Right lung (tissue), 5 donors: Measurements from ENCODE around the gene DNAJB6. TPM values are rescaled to one million over a fixed set of nuclear protein-coding genes. Genes with fewer than 3 reads are reported as not detected.
"Not testable (repeated sequence)": the region's sequence is repeated elsewhere in the genome, so short reads cannot be mapped to it uniquely, and the experiment has no call there.

Source experiments
- DNase-seq, 2 donors: peaks; one replicate each; pipeline ENCODE4 v3.0.0-alpha.2; 2013
- polyA plus RNA-seq, 5 donors: library from polyadenylated mRNA; unstranded; fragments of 120-200 nt; gene quantifications; one replicate each; pipeline versions ENCODE4 v1.2.1 to v1.2.3, GENCODE V29; 2013; ENCODE audit warnings: inconsistent platforms in 1 of 5, low replicate concordance in 1 of 5; ENCODE audit not compliant: insufficient read length in 5 of 5, insufficient read depth in 1 of 5

The DNAJB6 gene
- polyA plus RNA-seq, 5 donors = 128 to 154 (median 140) TPM

- no peak for DNase-seq
Measured at GRCh38 chr7:157439761-157440160, 103.0 kb downstream of the DNAJB6 start.

GRCh38 chr7:157440346-157441022 lies 103.7 kb downstream of the DNAJB6 start:
- DNase-seq = no peak

- no peak for DNase-seq
Measured at GRCh38 chr7:157441023-157441399, 104.2 kb downstream of the DNAJB6 start.

GRCh38 chr7:157442456-157442855 lies 105.7 kb downstream of the DNAJB6 start:
- DNase-seq = no peak

GRCh38 chr7:157442993-157443831 lies 106.4 kb downstream of the DNAJB6 start:
- no peak for DNase-seq

- no peak for DNase-seq
Measured at GRCh38 chr7:157444011-157444842, 107.4 kb downstream of the DNAJB6 start.

GRCh38 chr7:157444843-157445135 lies 108.0 kb downstream of the DNAJB6 start:
- no peak for DNase-seq

- DNase-seq = no peak
Measured at GRCh38 chr7:157445246-157445955, 108.6 kb downstream of the DNAJB6 start.

GRCh38 chr7:157445956-157446295 lies 109.1 kb downstream of the DNAJB6 start:
- no peak for DNase-seq

- no peak for DNase-seq
Measured at GRCh38 chr7:157446322-157446721, 109.5 kb downstream of the DNAJB6 start.

GRCh38 chr7:157454003-157454402 lies 117.2 kb downstream of the DNAJB6 start:
- DNase-seq = not testable (repeated sequence)

GRCh38 chr7:157457355-157458253 lies 120.8 kb downstream of the DNAJB6 start:
- DNase-seq = no peak

GRCh38 chr7:157458254-157458633 lies 121.4 kb downstream of the DNAJB6 start:
- DNase-seq = no peak

GRCh38 chr7:157459966-157460365 lies 123.2 kb downstream of the DNAJB6 start:
- DNase-seq = no peak

GRCh38 chr7:157460721-157461120 lies 123.9 kb downstream of the DNAJB6 start:
- no peak for DNase-seq

GRCh38 chr7:157461573-157462418 lies 125.0 kb downstream of the DNAJB6 start:
- no peak for DNase-seq

GRCh38 chr7:157462419-157462771 lies 125.6 kb downstream of the DNAJB6 start:
- no peak for DNase-seq

GRCh38 chr7:157462840-157463239 lies 126.0 kb downstream of the DNAJB6 start:
- no peak for DNase-seq

GRCh38 chr7:157463245-157463644 lies 126.4 kb downstream of the DNAJB6 start:
- no peak for DNase-seq
